HepG2 (cell line): ENCODE results near the gene EFCAB8. TPM values are rescaled to one million over a fixed set of nuclear protein-coding genes. Genes with fewer than 3 reads are reported as not detected.

ENCODE experiments used
- ARID2 ChIP-seq: sonication (generic); formaldehyde crosslinking; IDR thresholded peaks from 2 replicates; pipeline ENCODE4 v1.8.1; 2022; ENCODE audit warnings: mild to moderate bottlenecking, missing genetic modification reagents, borderline replicate concordance
- GATAD1 ChIP-seq: IDR thresholded peaks from 2 replicates; pipeline ENCODE4 v1.6.1; 2016; ENCODE audit warnings: missing genetic modification reagents, missing compliant biosample characterization
- IRF2 ChIP-seq: IDR thresholded peaks from 2 replicates; pipeline ENCODE4 v1.6.1; 2018; ENCODE audit warnings: missing genetic modification reagents, missing compliant biosample characterization
- KDM6A ChIP-seq: IDR thresholded peaks from 2 replicates; pipeline ENCODE4 v1.6.1; 2016; ENCODE audit warnings: low read depth
- MAFG ChIP-seq: sonication (generic); formaldehyde crosslinking; IDR thresholded peaks from 2 replicates; pipeline ENCODE4 v1.5.1; 2020; ENCODE audit warnings: mild to moderate bottlenecking, missing genetic modification reagents
- MBNL3 ChIP-seq: fragments of 250-450 bp; sonication (Bioruptor Pico); conservative IDR thresholded peaks from 2 replicates; pipeline ENCODE4 v1.8.0; 2022; ENCODE audit warnings: mild to moderate bottlenecking, inconsistent platforms
- MXD3 ChIP-seq: IDR thresholded peaks from 2 replicates; pipeline ENCODE4 v1.6.1; 2016; ENCODE audit warnings: mild to moderate bottlenecking, missing biosample characterization, missing genetic modification reagents
- PAX8 ChIP-seq: sonication (generic); formaldehyde crosslinking; IDR thresholded peaks from 2 replicates; pipeline ENCODE4 v1.8.0; 2022; ENCODE audit warnings: mild to moderate bottlenecking, missing genetic modification reagents, borderline replicate concordance
- PITX1 ChIP-seq: sonication (generic); formaldehyde crosslinking; IDR thresholded peaks from 2 replicates; pipeline ENCODE4 v1.5.1; 2020; ENCODE audit warnings: mild to moderate bottlenecking, missing genetic modification reagents
- POLR2AphosphoS5 ChIP-seq: IDR thresholded peaks from 2 replicates; pipeline ENCODE4 v1.6.1; 2012; ENCODE audit warnings: low read depth, low read length
- RFXANK ChIP-seq: IDR thresholded peaks from 2 replicates; pipeline ENCODE4 v1.6.1; 2016
- YEATS4 ChIP-seq: sonication (generic); formaldehyde crosslinking; IDR thresholded peaks from 2 replicates; pipeline ENCODE4 v1.4.0; 2020; ENCODE audit warnings: missing genetic modification reagents, borderline replicate concordance
- ZFP90 ChIP-seq: sonication (generic); formaldehyde crosslinking; IDR thresholded peaks from 2 replicates; pipeline ENCODE4 v1.8.0; 2022; ENCODE audit warnings: missing genetic modification reagents, mild to moderate bottlenecking, inconsistent platforms, borderline replicate concordance
- ZNF136 ChIP-seq: sonication (generic); formaldehyde crosslinking; IDR thresholded peaks from 2 replicates; pipeline ENCODE4 v1.8.1; 2022; ENCODE audit warnings: low read depth, mild to moderate bottlenecking, moderate library complexity, missing genetic modification reagents
- ZNF451 ChIP-seq: sonication (generic); formaldehyde crosslinking; IDR thresholded peaks from 2 replicates; pipeline ENCODE4 v1.5.0; 2020; ENCODE audit warnings: mild to moderate bottlenecking, missing genetic modification reagents
- ZNF549 ChIP-seq: sonication (generic); formaldehyde crosslinking; IDR thresholded peaks from 2 replicates; pipeline ENCODE4 v1.5.0; 2020; ENCODE audit warnings: missing genetic modification reagents
- ZNF562 ChIP-seq: sonication (generic); formaldehyde crosslinking; IDR thresholded peaks from 2 replicates; pipeline ENCODE4 v1.8.0; 2022; ENCODE audit warnings: missing genetic modification reagents, borderline replicate concordance
- polyA plus RNA-seq, 8 experiments: library from polyadenylated mRNA; depleted of rRNA in 3 of 8; stranded (reverse) in 7 of 8; unstranded in 1 of 8; fragments of >200 nt; fragmentation: Illumina TruSeq in 4 of 8; extraction: Trizol in 4 of 8; gene quantifications; 2 replicates each; pipeline versions ENCODE4 v1.2.1 to v1.2.3, GENCODE V29; 2011 to 2016; ENCODE audit warnings: low read depth in 4 of 8, missing spikeins in 1 of 8, mixed read lengths in 1 of 8; ENCODE audit not compliant: insufficient read depth in 1 of 8
- total RNA-seq, 5 experiments: library from RNA; depleted of rRNA; stranded (reverse); fragments of >200 nt; fragmentation: Illumina TruSeq; extraction: Trizol; gene quantifications; 2 replicates each; pipeline ENCODE4 v1.2.3, GENCODE V29; 2016; ENCODE audit warnings: low read depth in 1 of 5
- TF ChIP-seq, protein P1 (sequence below): IDR thresholded peaks from 2 replicates; pipeline ENCODE4 v1.4.0; 2020; ENCODE audit warnings: mild to moderate bottlenecking, missing genetic modification reagents
- TF ChIP-seq, protein P2 (sequence below): IDR thresholded peaks from 2 replicates; pipeline ENCODE4 v1.6.1; 2016
- TF ChIP-seq, protein P3 (sequence below): sonication (generic); formaldehyde crosslinking; IDR thresholded peaks from 2 replicates; pipeline ENCODE4 v1.5.0; 2020; ENCODE audit warnings: missing genetic modification reagents
- TF ChIP-seq, protein P4 (sequence below): sonication (generic); formaldehyde crosslinking; IDR thresholded peaks from 2 replicates; pipeline ENCODE4 v1.5.0; 2020; ENCODE audit warnings: missing genetic modification reagents, mild to moderate bottlenecking, borderline replicate concordance

EFCAB8 gene
- total and polyA plus RNA-seq, 2 of the 13 experiments (the other 11 are each of a cell fraction or from before 2014, with no cell fraction given): 0.15 to 0.22 TPM

DNA sequence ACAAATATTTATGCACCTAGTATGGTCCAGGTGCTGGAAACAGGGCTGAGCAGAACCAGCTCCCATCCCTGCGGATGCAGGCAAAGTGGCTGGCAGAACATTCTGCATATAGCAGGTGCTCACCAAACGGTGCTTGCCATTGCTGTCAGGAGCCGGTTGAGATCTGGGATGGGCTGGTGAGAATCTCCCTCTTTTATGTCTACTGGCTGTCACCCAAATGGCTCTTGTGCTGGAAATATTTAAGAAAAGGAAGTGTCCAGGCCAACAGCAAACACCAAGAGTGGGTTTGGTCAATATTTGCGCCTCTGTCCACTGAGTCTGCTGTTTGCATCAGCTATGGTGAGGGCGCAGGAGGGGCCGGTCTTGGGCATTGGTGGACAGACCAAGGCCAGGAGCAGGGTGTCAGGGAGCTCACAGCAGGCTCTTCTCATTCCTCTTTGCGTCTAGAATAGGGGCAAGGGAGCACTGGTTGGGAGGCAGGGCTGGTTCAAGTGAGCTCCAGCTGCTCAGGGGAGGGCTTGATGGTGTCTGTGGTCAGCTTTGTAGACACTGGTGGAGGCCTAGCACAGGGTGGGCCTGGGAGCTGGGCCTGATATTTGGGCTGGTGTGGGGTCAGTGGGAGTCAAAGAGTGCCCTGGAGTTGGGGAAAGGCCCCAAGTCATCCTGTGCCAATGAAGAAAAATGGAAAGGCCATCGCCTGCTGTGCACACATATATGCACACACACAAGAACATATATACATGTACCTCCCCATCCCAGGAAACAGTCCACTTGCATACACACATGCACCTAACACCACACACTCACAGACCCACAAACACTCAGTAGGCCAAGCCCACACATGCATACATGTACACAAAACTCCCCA lies 147.4 kb downstream of the EFCAB8 start (continued):
- TF ChIP-seq, protein P1, sequence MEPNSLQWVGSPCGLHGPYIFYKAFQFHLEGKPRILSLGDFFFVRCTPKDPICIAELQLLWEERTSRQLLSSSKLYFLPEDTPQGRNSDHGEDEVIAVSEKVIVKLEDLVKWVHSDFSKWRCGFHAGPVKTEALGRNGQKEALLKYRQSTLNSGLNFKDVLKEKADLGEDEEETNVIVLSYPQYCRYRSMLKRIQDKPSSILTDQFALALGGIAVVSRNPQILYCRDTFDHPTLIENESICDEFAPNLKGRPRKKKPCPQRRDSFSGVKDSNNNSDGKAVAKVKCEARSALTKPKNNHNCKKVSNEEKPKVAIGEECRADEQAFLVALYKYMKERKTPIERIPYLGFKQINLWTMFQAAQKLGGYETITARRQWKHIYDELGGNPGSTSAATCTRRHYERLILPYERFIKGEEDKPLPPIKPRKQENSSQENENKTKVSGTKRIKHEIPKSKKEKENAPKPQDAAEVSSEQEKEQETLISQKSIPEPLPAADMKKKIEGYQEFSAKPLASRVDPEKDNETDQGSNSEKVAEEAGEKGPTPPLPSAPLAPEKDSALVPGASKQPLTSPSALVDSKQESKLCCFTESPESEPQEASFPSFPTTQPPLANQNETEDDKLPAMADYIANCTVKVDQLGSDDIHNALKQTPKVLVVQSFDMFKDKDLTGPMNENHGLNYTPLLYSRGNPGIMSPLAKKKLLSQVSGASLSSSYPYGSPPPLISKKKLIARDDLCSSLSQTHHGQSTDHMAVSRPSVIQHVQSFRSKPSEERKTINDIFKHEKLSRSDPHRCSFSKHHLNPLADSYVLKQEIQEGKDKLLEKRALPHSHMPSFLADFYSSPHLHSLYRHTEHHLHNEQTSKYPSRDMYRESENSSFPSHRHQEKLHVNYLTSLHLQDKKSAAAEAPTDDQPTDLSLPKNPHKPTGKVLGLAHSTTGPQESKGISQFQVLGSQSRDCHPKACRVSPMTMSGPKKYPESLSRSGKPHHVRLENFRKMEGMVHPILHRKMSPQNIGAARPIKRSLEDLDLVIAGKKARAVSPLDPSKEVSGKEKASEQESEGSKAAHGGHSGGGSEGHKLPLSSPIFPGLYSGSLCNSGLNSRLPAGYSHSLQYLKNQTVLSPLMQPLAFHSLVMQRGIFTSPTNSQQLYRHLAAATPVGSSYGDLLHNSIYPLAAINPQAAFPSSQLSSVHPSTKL (CRISPR knock-in tag): peak; percentile 99
- TF ChIP-seq, protein P2, sequence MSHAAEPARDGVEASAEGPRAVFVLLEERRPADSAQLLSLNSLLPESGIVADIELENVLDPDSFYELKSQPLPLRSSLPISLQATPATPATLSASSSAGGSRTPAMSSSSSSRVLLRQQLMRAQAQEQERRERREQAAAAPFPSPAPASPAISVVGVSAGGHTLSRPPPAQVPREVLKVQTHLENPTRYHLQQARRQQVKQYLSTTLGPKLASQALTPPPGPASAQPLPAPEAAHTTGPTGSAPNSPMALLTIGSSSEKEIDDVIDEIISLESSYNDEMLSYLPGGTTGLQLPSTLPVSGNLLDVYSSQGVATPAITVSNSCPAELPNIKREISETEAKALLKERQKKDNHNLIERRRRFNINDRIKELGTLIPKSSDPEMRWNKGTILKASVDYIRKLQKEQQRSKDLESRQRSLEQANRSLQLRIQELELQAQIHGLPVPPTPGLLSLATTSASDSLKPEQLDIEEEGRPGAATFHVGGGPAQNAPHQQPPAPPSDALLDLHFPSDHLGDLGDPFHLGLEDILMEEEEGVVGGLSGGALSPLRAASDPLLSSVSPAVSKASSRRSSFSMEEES (CRISPR knock-in tag): peak; percentile 94
- TF ChIP-seq PITX1 (CRISPR knock-in tag) (peak; percentile 87), MAFG (CRISPR knock-in tag) (no peak), ZNF562 (CRISPR knock-in tag) (no peak), ZNF451 (CRISPR knock-in tag) (no peak), ZFP90 (peak; percentile 88), ZNF549 (no peak), MBNL3 (no peak), PAX8 (CRISPR knock-in tag) (peak; percentile 58; the same call in 1 of the 2 replicates), RFXANK (no peak), ARID2 (CRISPR knock-in tag) (peak; percentile 24; the same call in 1 of the 2 replicates), YEATS4 (CRISPR knock-in tag) (peak; percentile 83; the same call in 1 of the 2 replicates), POLR2AphosphoS5 (peak; percentile 82), ZNF136 (CRISPR knock-in tag) (peak; percentile 96; the same call in 1 of the 2 replicates), MXD3 (CRISPR knock-in tag) (peak; percentile 63; the same call in 1 of the 2 replicates), IRF2 (CRISPR knock-in tag) (peak; percentile 94), GATAD1 (CRISPR knock-in tag) (peak; percentile 69), KDM6A (CRISPR knock-in tag) (peak; percentile 89)
- TF ChIP-seq, protein P3, sequence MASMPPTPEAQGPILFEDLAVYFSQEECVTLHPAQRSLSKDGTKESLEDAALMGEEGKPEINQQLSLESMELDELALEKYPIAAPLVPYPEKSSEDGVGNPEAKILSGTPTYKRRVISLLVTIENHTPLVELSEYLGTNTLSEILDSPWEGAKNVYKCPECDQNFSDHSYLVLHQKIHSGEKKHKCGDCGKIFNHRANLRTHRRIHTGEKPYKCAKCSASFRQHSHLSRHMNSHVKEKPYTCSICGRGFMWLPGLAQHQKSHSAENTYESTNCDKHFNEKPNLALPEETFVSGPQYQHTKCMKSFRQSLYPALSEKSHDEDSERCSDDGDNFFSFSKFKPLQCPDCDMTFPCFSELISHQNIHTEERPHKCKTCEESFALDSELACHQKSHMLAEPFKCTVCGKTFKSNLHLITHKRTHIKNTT (CRISPR knock-in tag): no peak
- TF ChIP-seq, protein P4, sequence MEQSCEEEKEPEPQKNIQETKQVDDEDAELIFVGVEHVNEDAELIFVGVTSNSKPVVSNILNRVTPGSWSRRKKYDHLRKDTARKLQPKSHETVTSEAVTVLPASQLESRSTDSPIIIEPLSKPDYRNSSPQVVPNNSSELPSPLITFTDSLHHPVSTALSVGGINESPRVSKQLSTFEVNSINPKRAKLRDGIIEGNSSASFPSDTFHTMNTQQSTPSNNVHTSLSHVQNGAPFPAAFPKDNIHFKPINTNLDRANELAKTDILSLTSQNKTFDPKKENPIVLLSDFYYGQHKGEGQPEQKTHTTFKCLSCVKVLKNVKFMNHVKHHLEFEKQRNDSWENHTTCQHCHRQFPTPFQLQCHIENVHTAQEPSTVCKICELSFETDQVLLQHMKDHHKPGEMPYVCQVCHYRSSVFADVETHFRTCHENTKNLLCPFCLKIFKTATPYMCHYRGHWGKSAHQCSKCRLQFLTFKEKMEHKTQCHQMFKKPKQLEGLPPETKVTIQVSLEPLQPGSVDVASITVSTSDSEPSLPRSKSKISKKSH (CRISPR knock-in tag): peak; percentile 85; the same call in 1 of the 2 replicates
